GM06990 (cell line): ENCODE data around the gene STARD9.

Experiments
- DNase-seq: peaks from one replicate; pipeline ENCODE4 v3.0.0-alpha.2; 2011; ENCODE audit not compliant: insufficient read length; ENCODE audit errors: extremely low read depth
- H3K27me3 ChIP-seq: replicated peaks from 2 replicates; pipeline ENCODE4 v1.6.0; 2011; ENCODE audit warnings: low read length; ENCODE audit not compliant: control insufficient read depth, insufficient read depth
- H3K36me3 ChIP-seq: 2 replicates; pipeline ENCODE4 v1.5.1; 2011; ENCODE audit warnings: low read length; ENCODE audit not compliant: control insufficient read depth, insufficient read depth
- H3K4me3 ChIP-seq: replicated peaks from 2 replicates; pipeline ENCODE4 v1.5.1; 2011; ENCODE audit warnings: low read depth, mild to moderate bottlenecking, control low read depth, low read length
- TF ChIP-seq, protein P1 (sequence below): IDR thresholded peaks from 2 replicates; pipeline ENCODE4 v1.5.1; 2011; ENCODE audit warnings: low read length, control low read depth, mild to moderate bottlenecking, inconsistent platforms; ENCODE audit not compliant: insufficient read depth, poor library complexity, severe bottlenecking

STARD9 gene

DNA sequence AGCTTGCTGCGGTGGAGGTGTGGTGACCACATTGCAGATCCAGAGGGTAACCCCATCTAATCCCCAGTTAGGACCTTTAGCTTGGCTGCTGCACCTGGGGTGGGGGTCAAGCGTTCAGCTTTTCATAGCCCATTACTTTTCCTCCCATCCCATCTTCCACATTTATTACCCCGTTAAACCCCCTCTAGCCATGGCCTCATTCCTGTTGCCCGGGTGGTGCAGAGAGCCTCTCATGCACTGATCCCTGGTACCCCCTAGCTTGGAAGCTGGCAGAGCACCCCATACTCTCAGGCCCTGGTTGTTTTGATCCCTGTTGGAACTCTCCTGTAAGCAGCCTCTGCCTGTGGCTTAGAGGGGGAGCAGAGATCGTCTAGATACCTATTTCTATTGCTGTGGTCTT, 140.7 kb downstream of the STARD9 start:
- H3K27me3 ChIP-seq: no peaks in the 10 kb centered on the region
- peaks cover 6% of the 10 kb centered on the region for H3K36me3 ChIP-seq
- H3K4me3 ChIP-seq: no peak overlapping the region
- TF ChIP-seq, protein P1, sequence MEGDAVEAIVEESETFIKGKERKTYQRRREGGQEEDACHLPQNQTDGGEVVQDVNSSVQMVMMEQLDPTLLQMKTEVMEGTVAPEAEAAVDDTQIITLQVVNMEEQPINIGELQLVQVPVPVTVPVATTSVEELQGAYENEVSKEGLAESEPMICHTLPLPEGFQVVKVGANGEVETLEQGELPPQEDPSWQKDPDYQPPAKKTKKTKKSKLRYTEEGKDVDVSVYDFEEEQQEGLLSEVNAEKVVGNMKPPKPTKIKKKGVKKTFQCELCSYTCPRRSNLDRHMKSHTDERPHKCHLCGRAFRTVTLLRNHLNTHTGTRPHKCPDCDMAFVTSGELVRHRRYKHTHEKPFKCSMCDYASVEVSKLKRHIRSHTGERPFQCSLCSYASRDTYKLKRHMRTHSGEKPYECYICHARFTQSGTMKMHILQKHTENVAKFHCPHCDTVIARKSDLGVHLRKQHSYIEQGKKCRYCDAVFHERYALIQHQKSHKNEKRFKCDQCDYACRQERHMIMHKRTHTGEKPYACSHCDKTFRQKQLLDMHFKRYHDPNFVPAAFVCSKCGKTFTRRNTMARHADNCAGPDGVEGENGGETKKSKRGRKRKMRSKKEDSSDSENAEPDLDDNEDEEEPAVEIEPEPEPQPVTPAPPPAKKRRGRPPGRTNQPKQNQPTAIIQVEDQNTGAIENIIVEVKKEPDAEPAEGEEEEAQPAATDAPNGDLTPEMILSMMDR: no peak
- no peak for DNase-seq

DNA sequence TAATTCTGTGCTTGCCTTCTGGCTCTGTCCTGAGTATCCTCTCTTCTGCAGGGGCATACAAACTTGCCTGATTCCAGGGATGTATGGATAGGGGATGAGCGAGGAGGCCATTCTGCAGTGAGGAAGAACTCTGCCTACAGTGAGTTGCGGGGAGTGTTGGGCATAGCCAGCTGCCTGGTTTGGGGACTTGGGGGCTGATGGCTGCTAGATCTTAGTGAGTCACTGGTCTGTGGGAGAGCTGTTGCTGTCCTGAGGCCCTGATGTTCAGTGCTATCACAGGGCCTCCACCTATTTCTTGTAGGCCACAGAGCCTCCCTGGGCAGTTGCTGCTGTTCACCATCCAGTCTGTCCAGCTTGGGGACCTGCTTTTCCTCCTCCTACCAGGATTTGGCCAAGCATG, 141.2 kb downstream of the STARD9 start:
- Histone ChIP-seq H3K27me3 (no peaks in the 10 kb centered on the region), H3K4me3 (no peak overlapping the region), H3K36me3 (peaks cover 6% of the 10 kb centered on the region)
- TF ChIP-seq, protein P1: no peak
- no peak for DNase-seq

DNA sequence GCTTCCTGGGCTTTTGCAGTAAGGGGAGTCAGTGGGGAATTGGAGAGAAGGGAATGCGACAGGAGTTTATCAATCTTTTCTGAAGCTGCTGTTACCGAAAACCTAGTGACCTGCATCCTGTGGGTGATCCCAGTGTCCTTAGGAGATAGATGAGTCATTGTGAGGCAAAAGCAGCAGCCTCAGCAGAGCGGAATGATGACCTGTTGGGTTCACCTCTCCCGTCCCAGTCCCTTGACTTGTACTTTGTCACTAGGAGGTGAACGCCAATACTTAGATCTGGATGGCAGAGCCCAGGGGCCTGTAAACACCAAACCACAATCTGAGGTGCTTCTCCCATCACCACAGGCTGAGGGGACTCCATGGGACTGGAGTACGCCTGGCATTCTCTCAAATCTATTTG, 143.6 kb downstream of the STARD9 start:
- Histone ChIP-seq H3K36me3 (peaks cover 16% of the 10 kb centered on the region), H3K27me3 (no peaks in the 10 kb centered on the region), H3K4me3 (no peak overlapping the region)
- TF ChIP-seq, protein P1: no peak
- no peak for DNase-seq

DNA sequence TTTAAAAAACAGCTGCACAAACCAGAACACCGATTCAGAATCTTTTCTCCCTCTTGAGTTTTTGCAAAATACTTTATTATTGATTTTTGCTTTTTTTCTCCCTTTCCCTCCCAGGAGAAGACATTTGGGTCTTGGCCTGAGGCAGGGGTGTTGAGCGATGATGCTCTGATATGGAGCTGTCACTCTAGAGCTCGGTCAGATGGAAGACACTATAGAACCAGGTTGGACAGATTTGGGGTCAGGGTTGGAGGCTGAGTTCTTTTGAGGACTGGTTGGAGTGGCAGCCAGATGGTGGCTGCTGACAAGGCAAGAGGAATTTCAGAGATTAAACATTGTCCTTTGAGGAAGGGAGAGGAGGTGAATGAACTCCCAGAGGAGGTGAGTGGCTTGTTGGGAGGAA, 144.7 kb downstream of the STARD9 start:
- TF ChIP-seq, protein P1: no peak
- Histone ChIP-seq H3K36me3 (peaks cover 24% of the 10 kb centered on the region), H3K4me3 (no peak overlapping the region), H3K27me3 (no peaks in the 10 kb centered on the region)
- DNase-seq: no peak

DNA sequence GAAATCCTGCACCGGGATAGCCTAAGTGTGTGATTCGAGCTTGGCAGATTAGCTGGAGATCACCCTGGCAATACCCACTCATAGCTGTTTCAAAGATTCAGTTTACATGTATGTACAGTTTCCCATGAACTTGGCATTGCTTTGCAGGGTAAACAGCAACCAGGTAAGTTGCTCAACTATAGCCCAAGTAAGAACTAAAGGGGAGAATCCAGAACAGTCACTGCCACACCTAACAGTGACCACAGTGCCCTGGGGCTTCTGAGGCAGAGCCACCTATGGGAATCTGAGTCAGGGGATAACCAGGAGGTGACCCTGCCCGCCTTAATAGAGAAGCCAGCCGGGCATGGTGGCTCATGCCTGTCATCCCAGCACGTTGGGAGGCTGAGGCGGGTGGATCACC, 145.6 kb downstream of the STARD9 start:
- TF ChIP-seq, protein P1: no peak
- H3K4me3 ChIP-seq: no peak overlapping the region
- H3K36me3 ChIP-seq: peaks cover 28% of the 10 kb centered on the region
- no peak for DNase-seq
- no peaks in the 10 kb centered on the region for H3K27me3 ChIP-seq

DNA sequence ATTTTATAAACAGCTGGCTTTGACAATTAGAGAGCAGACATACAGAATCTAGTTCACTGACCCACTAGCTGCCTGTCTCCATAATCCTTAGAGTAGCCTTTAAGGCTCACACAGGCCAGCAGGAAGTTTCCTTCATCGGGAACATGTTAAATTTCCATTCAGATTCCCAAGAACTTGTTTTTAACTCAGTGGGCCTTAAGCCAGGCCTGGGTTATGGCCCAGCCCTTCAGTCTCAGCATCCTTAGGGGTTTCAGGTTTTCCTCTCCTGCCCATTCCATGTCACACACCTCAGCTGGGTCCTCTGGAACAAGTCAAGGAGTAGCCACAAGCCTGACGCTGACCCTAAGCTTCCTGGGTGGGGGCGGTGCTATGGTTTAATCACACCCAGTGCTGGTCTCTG, 146.5 kb downstream of the STARD9 start:
- H3K4me3 ChIP-seq: no peak overlapping the region
- DNase-seq: no peak
- H3K36me3 ChIP-seq: peaks cover 35% of the 10 kb centered on the region
- no peaks in the 10 kb centered on the region for H3K27me3 ChIP-seq
- TF ChIP-seq, protein P1: no peak
